Endothelial cell of coronary artery (primary cell): ENCODE measurements around the gene NOS3. TPM values are rescaled to one million over a fixed set of nuclear protein-coding genes. Genes with fewer than 3 reads are reported as not detected.

Experiments used
- total RNA-seq: library from RNA; depleted of rRNA; stranded (reverse); fragments of >200 nt; gene quantifications from 2 replicates; pipeline ENCODE4 v1.2.3, GENCODE V29; 2014

The NOS3 gene
- 33.9 and 54.8 TPM in 2 replicates for total RNA-seq

DNA sequence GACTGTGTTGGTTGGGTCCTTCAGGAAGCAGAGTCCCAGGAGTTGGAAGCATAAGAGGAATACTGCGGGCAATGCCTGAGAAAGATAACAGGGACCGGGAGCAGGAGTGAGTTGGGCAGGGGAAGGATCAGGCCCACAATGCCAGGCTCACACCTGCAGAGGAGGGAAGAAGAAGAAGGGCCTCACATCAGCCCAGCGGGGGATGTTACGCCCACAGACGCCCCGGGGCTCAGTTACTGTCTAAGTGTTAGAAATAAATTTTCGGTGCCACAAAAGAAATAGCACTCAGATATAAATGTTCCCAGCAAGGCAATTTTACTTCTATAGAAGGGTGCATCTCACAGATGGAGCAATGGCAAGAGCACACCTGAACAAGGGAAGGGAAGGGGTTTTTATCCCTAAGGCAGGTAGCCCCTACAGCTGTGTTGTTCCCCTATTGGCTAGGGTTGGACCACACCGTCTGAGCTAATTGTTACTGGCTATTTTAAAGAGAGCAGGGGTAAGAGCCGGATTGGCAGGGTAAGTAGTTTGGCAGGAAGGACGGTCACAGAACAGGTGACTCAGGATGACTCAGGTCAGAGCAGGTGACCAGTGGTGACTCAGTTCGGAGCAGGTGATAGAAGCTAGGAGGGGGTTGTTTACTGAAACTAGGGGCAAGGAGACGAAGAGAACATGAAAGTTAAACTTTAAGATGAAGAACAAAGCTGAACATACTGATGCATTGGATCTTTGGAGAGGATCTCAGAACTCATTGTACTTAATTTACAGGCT lies at the start of gene NOS3:
TSS of gene NOS3 (plus strand) at position 602 of the 771 bp plus-strand sequence. CDS start 2,787 bp downstream, outside the sequence.

GRCh38 chr7:150978126-150978789 lies 12.6 kb upstream of the NOS3 start, which contains the start of gene KCNH2:
Gene KCNH2, minus strand, starts transcription at chr7:150978321. Its CDS starts 408 bp downstream, at chr7:150977913.

DNA sequence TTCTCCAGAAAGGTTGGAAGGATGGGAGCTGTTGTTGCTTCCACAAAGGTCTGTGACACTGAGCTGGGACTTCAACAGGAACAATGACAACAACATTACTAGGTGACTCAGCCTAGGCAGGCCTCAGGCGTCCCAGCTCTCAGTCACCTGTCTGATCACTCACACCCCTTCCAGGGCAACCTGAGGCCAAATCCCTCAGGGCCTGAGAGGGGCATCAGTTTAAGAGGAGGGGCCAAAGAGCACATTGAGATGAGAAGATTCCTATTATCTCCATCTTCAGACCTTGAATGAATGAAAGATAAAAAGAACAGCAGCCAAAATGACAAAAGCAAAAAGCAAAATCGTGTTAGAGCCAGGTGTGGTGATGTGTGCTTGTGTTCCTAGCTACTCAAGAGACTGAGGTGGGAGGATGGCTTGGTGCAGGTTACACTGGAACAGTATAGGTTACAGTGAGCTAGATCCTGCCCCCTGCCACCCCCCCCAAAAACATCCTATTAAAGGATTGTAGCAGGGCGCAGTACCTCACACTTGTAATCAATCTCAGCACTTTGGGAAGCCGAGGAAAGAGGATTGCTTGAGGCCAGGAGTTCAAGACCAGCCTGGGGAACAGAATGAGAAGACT lies 33.7 kb downstream of the NOS3 start, which contains the start of gene ATG9B:
TSS of gene ATG9B (minus strand) at position 60 of the 622 bp plus-strand sequence. CDS start 71 bp downstream, outside the sequence.

DNA sequence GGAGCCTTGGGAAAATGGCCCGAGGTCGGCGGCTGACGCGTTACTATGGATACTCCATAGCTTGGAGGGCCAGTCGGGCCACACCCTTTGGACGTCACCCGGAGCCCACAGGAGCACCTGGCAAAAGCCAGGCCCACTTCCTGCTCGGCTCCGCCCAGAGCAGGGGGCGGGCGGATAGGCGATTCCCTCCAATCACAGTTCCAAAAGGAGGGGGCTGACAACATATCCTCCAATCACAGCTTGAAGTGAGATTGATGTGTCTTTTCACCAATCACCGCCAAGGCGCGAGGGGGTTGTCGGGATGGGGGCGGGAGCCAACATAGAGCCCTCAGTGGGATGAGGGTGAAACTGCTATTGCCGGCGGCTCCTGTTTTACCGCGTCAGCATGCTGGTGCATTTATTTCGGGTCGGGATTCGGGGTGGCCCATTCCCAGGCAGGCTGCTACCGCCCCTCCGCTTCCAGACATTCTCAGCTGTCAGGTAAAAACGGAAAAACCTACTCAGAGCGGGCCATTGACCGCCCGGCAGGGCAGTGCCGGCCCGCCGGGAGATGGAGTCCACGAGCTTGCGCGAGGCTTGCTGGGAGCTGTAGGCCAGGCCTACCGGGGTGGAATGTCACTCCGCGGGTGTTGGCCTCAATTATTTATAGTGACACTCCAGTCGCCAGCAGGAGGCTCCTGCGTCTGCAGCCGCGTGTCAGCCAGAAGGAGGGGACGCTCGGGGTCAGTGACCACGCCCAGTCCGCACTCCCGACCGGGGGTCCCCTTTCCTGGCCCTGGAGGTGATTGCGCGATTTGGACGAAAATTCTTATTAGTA lies 37.5 kb downstream of the NOS3 start, which contains the start of gene ABCB8:
TSS of gene ABCB8 (plus strand) at position 320 of the 817 bp plus-strand sequence. CDS start at position 386, 66 bp downstream.

GRCh38 chr7:151047976-151048815 lies 57.4 kb downstream of the NOS3 start, which contains the start of gene ASIC3:
Gene ASIC3, plus strand, starts transcription at chr7:151048531. Its CDS starts 355 bp downstream, at chr7:151048886.

DNA sequence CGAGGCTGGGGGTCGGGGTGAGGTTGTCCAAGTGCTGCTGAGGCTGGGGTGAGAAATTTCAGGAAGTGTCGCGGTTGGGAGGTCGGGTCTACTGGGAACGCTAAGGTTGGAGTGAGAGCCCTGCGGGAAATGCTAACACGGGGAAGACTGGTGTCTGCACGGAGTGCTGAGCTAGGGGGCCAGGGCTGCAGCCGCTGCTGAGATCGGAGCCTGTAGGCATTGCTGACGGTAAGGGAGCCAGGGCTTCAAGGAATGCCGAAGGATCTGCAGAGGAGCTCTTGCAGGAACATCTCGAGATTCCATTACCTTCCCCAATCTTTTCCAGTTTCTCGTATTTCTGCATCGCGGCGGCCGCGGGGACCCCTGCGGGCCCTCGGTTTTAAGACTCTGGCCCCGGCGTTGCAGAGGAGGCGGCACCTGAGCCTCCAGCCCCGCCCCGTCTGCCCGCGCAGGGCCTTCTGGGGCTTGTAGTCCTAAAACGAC lies 66.7 kb downstream of the NOS3 start, which contains the start of gene CDK5:
TSS of gene CDK5 (minus strand) at position 392 of the 483 bp plus-strand sequence. CDS start at position 343, 49 bp downstream.

DNA sequence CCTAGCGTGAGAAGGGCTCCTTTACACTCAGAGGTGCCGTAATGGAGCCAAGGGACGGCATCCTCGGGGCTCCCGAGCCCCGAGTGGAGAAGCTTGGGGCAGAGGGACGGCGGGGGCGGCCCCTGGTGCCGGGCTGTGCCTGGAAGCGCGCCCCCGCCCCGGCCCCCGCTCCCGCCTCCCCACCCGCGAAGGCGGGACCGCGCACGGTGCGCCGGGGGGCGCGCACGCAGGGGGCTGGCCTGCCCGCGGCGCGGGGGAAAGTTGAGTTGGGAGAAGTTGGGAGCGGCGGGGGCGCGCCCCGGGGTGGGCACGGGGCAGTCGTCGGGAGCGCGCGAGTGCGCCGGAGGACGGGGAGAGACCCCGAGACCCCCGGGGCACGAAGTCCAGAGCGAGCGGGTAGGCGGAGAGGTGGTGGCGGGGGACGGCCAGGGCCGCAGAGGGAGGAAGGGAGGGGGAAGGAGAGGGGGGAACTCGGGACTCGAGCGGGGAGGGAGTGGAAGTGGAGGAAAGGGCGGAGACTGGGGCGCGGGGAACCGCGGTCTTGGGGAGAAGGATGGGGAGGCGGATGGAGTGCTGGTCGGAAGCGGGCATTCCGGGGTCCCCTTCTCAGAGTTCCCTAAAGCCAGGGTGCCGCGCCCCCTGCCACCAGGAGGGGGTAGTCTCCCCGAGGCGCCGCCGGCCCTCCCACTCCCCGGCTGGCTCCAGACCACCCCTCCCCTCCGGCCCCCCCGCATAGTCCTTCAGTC lies 68.7 kb downstream of the NOS3 start, which contains the start of gene SLC4A2:
TSS of gene SLC4A2 (plus strand) at position 223 of the 746 bp plus-strand sequence. CDS start 2,399 bp downstream, outside the sequence.

Other genes with a start within 250 kb of the NOS3 start
- gene TMEM176B, start 190.7 kb upstream of the NOS3 start, total RNA-seq, result 0.09 TPM in 1 of 2 replicates, not detected in the other
- gene TMEM176A, start 190.2 kb upstream of the NOS3 start, total RNA-seq, result not detected in 2 replicates
- gene AOC1, start 138.5 kb upstream of the NOS3 start, total RNA-seq, result not detected in 2 replicates
- gene KCNH2, start 12.7 kb upstream of the NOS3 start, total RNA-seq, result under 0.01 TPM in 1 of 2 replicates, not detected in the other
- gene ATG9B, start 33.5 kb downstream of the NOS3 start, total RNA-seq, result 0.09 and 0.19 TPM in 2 replicates
- gene ABCB8, start 37.4 kb downstream of the NOS3 start, total RNA-seq, result 22.5 and 22.7 TPM in 2 replicates
- gene ASIC3, start 57.5 kb downstream of the NOS3 start, total RNA-seq, result not detected in 2 replicates
- 24.8 and 33.5 TPM in 2 replicates for gene CDK5, start 66.9 kb downstream of the NOS3 start, total RNA-seq
- gene SLC4A2, start 68.6 kb downstream of the NOS3 start, total RNA-seq, result 72.9 and 76.8 TPM in 2 replicates
- gene FASTK, start 89.8 kb downstream of the NOS3 start, total RNA-seq, result 50.7 and 57.6 TPM in 2 replicates
- gene TMUB1, start 92.5 kb downstream of the NOS3 start, total RNA-seq, result 12.1 and 16.7 TPM in 2 replicates
- gene AGAP3, start 95.5 kb downstream of the NOS3 start, total RNA-seq, result 50.9 and 52.5 TPM in 2 replicates
- not detected in 2 replicates for gene GBX1, start 176.7 kb downstream of the NOS3 start, total RNA-seq
- gene ASB10, start 196.2 kb downstream of the NOS3 start, total RNA-seq, result not detected in 2 replicates
- gene H2BK1, start 219.5 kb downstream of the NOS3 start, total RNA-seq, result not detected in 2 replicates
- 59.9 and 72.9 TPM in 2 replicates for gene ABCF2, start 236.2 kb downstream of the NOS3 start, total RNA-seq
- gene CHPF2, start 241.5 kb downstream of the NOS3 start, total RNA-seq, result 45.7 and 74.4 TPM in 2 replicates